GM12878 (cell line): ENCODE results near the gene MROH2B. TPM values are rescaled to one million over a fixed set of nuclear protein-coding genes. Genes with fewer than 3 reads are reported as not detected.
"Not testable (repeated sequence)": the region's sequence is repeated elsewhere in the genome, so short reads cannot be mapped to it uniquely, and the experiment has no call there.

ENCODE experiments used
- ATAC-seq: fragments of 200-7000 bp; cut with Tn5 transposase; 3 replicates; pipeline ENCODE4 v1.9.1; 2020; ENCODE audit warnings: mild to moderate bottlenecking, moderate library complexity
- BruUV-seq: library from RNA; stranded (reverse); fragments of 400-500 nt; replicated peaks from 2 replicates; lab custom pipeline; 2021; lab: Mats Ljungman, UMichigan
- CTCF ChIA-PET: fragments of 300-600 bp; sonication (Branson Sonifier 250); formaldehyde crosslinking; extraction: SDS; loops from one replicate; lab custom pipeline; 2021; ENCODE audit warnings: inconsistent platforms; lab: Yijun Ruan, JAX
- POLR2A ChIA-PET: fragments of 350-600 bp; formaldehyde crosslinking; extraction: SDS; loops from one replicate; lab custom pipeline; 2021; ENCODE audit warnings: inconsistent platforms; lab: Charles Lee
- RAD21 ChIA-PET: fragments of 300-600 bp; sonication (Branson Sonifier 250); formaldehyde crosslinking; loops from one replicate; lab custom pipeline; 2023; ENCODE audit warnings: antibody characterized with exemption; ENCODE audit not compliant: unreplicated experiment; lab: Charles Lee
- SMC1A ChIA-PET: fragments of 300-600 bp; sonication (Branson Sonifier 250); formaldehyde crosslinking; loops from one replicate; lab custom pipeline; 2023; ENCODE audit not compliant: unreplicated experiment, uncharacterized antibody; lab: Charles Lee
- DNase-seq: peaks from one replicate; pipeline ENCODE4 v3.0.0-alpha.2; 2011; ENCODE audit warnings: low read depth, low spot score
- FAIRE-seq: peaks from 3 replicates; lab custom pipeline; 2011; peaks lifted over from hg19 to GRCh38; lab: Jason Lieb, UNC
- H2AFZ ChIP-seq: 2 replicates; pipeline ENCODE4 v1.6.0; 2011; ENCODE audit warnings: low read depth, low read length, control low read depth; ENCODE audit not compliant: control insufficient read depth
- H3K27ac ChIP-seq: 2 replicates; pipeline ENCODE4 v1.5.1; 2011; ENCODE audit warnings: control low read depth; ENCODE audit not compliant: control insufficient read depth, insufficient read depth
- H3K27me3 ChIP-seq, 2 experiments: replicated peaks in 1 of 2; 2 replicates each; pipeline versions ENCODE4 v1.6.0 to v1.6.1; 2011; ENCODE audit warnings: low read length in 1 of 2; ENCODE audit not compliant: control insufficient read depth in 2 of 2, insufficient read depth in 2 of 2
- H3K36me3 ChIP-seq, 2 experiments: 2 replicates each; pipeline ENCODE4 v1.5.1; 2011; ENCODE audit warnings: low read length in 1 of 2; ENCODE audit not compliant: control insufficient read depth in 2 of 2, insufficient read depth in 2 of 2
- H3K4me1 ChIP-seq: 2 replicates; pipeline ENCODE4 v1.6.1; 2011; ENCODE audit warnings: mild to moderate bottlenecking, low read length, moderate library complexity, mixed read lengths; ENCODE audit not compliant: control insufficient read depth, insufficient read depth
- H3K4me2 ChIP-seq: 2 replicates; pipeline ENCODE4 v1.6.0; 2011; ENCODE audit warnings: control low read depth; ENCODE audit not compliant: control insufficient read depth, insufficient read depth
- H3K4me3 ChIP-seq: fragments of 200-600 bp; sonication (generic); 2 replicates; pipeline ENCODE4 v1.5.1; 2016
- H3K79me2 ChIP-seq: 2 replicates; pipeline ENCODE4 v1.6.0; 2011; ENCODE audit warnings: low read length; ENCODE audit not compliant: control insufficient read depth, insufficient read depth
- H3K9ac ChIP-seq: 2 replicates; pipeline ENCODE4 v1.8.0; 2011; ENCODE audit warnings: low read length, control low read depth, mixed read lengths; ENCODE audit not compliant: control insufficient read depth, insufficient read depth
- H3K9me3 ChIP-seq: replicated peaks from 3 replicates; pipeline ENCODE4 v1.5.1; 2011; ENCODE audit warnings: mild to moderate bottlenecking, low read length; ENCODE audit not compliant: control insufficient read depth, insufficient read depth
- H4K20me1 ChIP-seq: 2 replicates; pipeline ENCODE4 v1.6.0; 2011; ENCODE audit not compliant: control insufficient read depth, insufficient read depth
- CUX1 ChIP-seq: IDR thresholded peaks from 2 replicates; pipeline ENCODE4 v1.6.1; 2012; ENCODE audit warnings: improper control_type of control experiment, low read depth, low read length; ENCODE audit not compliant: insufficient replicate concordance
- ZBTB40 ChIP-seq: fragments of 450-650 bp; IDR thresholded peaks from 2 replicates; pipeline ENCODE4 v1.6.1; 2016; ENCODE audit warnings: mild to moderate bottlenecking, moderate library complexity, borderline replicate concordance
- WGBS: methylation state at CpG from one replicate; pipeline ENCODE4 v1.1.6; 2016; ENCODE audit warnings: low lambda C conversion rate; ENCODE audit not compliant: insufficient replicate concordance, insufficient coverage; ENCODE audit errors: missing lambda C conversion rate; 5-methylcytosine and 5-hydroxymethylcytosine counted together
- in situ Hi-C: fragments of 300-500 bp; cut with MboI; formaldehyde crosslinking; loops from 9 replicates; pipeline ENCODE4 v1.14.3; 2018; ENCODE audit warnings: mixed read lengths
- intact Hi-C: fragments of 100-400 bp; cut with micrococcal nuclease; formaldehyde crosslinking; loops from one replicate; pipeline ENCODE4 v1.14.2; 2022; ENCODE audit not compliant: unreplicated experiment
- polyA plus RNA-seq, 11 experiments: library from polyadenylated mRNA; depleted of rRNA in 4 of 11; unstranded in 6 of 11; stranded (reverse) in 5 of 11; fragments of >200 nt; fragmentation: Nextera tagmentation in 4 of 11; fragmentation: Illumina TruSeq in 1 of 11; extraction: Ambion mirVana in 4 of 11; extraction: Trizol in 1 of 11; gene quantifications; 1 replicate in 1 of 11; 2 replicates in 10 of 11; pipeline versions ENCODE4 v1.2.1 to v1.2.3, GENCODE V29; 2011 to 2016; ENCODE audit warnings: inconsistent platforms in 2 of 11, missing spikeins in 2 of 11, low read depth in 1 of 11
- total RNA-seq, 4 experiments: library from RNA; depleted of rRNA in 3 of 4; stranded (reverse); fragments of >200 nt in 3 of 4; fragmentation: Illumina TruSeq in 1 of 4; extraction: Trizol in 1 of 4; gene quantifications; 2 replicates each; pipeline versions ENCODE4 v1.2.1 to v1.2.3, GENCODE V29; 2013 to 2021

Gene MROH2B
- total and polyA plus RNA-seq, 10 of the 15 experiments (the other 5 are each of a cell fraction or from before 2014, with no cell fraction given): not detected

DNA sequence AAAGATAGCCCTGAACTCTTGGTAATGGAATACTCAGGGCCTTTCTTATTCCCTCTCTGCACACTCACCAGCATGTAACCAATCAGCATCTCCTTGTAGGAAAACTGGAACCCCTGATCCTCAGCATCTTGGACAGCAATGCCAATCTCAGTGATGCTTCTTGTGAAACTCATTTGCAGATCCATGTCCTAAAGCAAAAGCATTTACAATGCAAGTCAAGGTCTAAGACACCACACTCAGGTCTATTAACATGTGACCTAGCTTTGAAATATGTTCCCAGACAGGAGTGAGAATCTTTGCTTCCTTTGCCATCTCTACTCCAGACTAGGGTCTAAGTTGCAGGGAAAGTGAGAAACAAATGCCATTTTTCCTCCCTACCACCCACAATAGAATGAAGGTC lies 38.2 kb downstream of the MROH2B start (continued):
- TF ChIP-seq CUX1 (no peak), ZBTB40 (no peak)

- H3K4me1 ChIP-seq, H3K36me3 ChIP-seq, H3K4me3 ChIP-seq, intact Hi-C loops, H4K20me1 ChIP-seq, H3K27me3 ChIP-seq, in situ Hi-C loops, RAD21 ChIA-PET, H3K9me3 ChIP-seq, DNase-seq, SMC1A ChIA-PET, H3K27ac ChIP-seq, H3K79me2 ChIP-seq, FAIRE-seq, H3K4me2 ChIP-seq, ATAC-seq, H2AFZ ChIP-seq, CTCF ChIA-PET, H3K9ac ChIP-seq, BruUV-seq: not testable (repeated sequence)
- WGBS: 84% methylated on average over 8 of the region's 8 CpGs
- POLR2A ChIA-PET: interaction anchor here (0.6 kb wide), 1 partner anchor 44 kb away, joined by 4 read pairs; no protein-coding TSS in a partner anchor
These were observed 48.5 kb downstream of the MROH2B start for GRCh38 chr5:41022600-41022999.
